G401 (cell line): ENCODE results near the gene MGST2. TPM values are rescaled to one million over a fixed set of nuclear protein-coding genes. Genes with fewer than 3 reads are reported as not detected.

ENCODE experiments used
- DNase-seq: peaks from one replicate; pipeline ENCODE4 v3.0.0-alpha.2; 2015; ENCODE audit warnings: low spot score
- in situ Hi-C: cut with HindIII; loops from 2 replicates; pipeline ENCODE4 v1.10.0; 2016; ENCODE audit warnings: low sequenced_read_pairs, mixed read lengths
- total RNA-seq: library from RNA; depleted of rRNA; stranded (reverse); fragments of >200 nt; shearing (Covaris generic); gene quantifications from 2 replicates; pipeline ENCODE4 v1.2.3, GENCODE V29; 2014

The MGST2 gene
- total RNA-seq, 1 experiment from 2014 or later: not detected

GRCh38 chr4:139641218-139641617 is 24.4 kb upstream of the MGST2 start:
- in situ Hi-C loops: no loop called here
- no peak for DNase-seq

- no peak for DNase-seq
- in situ Hi-C loops: no loop called here
These were observed 23.3 kb upstream of the MGST2 start for GRCh38 chr4:139642364-139642763.

- in situ Hi-C loops: no loop called here
- no peak for DNase-seq
These were observed 22.4 kb upstream of the MGST2 start for GRCh38 chr4:139643042-139643895.

GRCh38 chr4:139645458-139645857 is 20.2 kb upstream of the MGST2 start:
- DNase-seq: no peak
- in situ Hi-C loops: no loop called here

GRCh38 chr4:139647184-139647583 is 18.4 kb upstream of the MGST2 start:
- no peak for DNase-seq
- in situ Hi-C loops: no loop called here

GRCh38 chr4:139647952-139648351 is 17.7 kb upstream of the MGST2 start:
- in situ Hi-C loops: no loop called here
- no peak for DNase-seq

GRCh38 chr4:139651282-139652194 is 14.1 kb upstream of the MGST2 start:
- DNase-seq: peak; percentile 90
- in situ Hi-C loops: no loop called here

GRCh38 chr4:139654516-139654915 is 11.1 kb upstream of the MGST2 start:
- peak; percentile 84 for DNase-seq
- in situ Hi-C loops: no loop called here

- DNase-seq: peak; percentile 68
These were observed 10.5 kb upstream of the MGST2 start for GRCh38 chr4:139655116-139655515.

GRCh38 chr4:139656614-139657486 is 8.8 kb upstream of the MGST2 start:
- peak; percentile 84 for DNase-seq
- in situ Hi-C loops: no loop called here

More at GRCh38 chr4:139655116-139655515, 10.5 kb upstream of the MGST2 start:
- in situ Hi-C loops: no loop called here

GRCh38 chr4:139658185-139658584 is 7.4 kb upstream of the MGST2 start:
- in situ Hi-C loops: no loop called here
- no peak for DNase-seq

GRCh38 chr4:139658586-139659382 is 6.8 kb upstream of the MGST2 start:
- in situ Hi-C loops: no loop called here
- no peak for DNase-seq

GRCh38 chr4:139659735-139660424 is 5.7 kb upstream of the MGST2 start:
- DNase-seq: no peak
- in situ Hi-C loops: no loop called here

- no peak for DNase-seq
- in situ Hi-C loops: no loop called here
These were observed 5.0 kb upstream of the MGST2 start for GRCh38 chr4:139660568-139661043.

- in situ Hi-C loops: no loop called here
These were observed 2.0 kb upstream of the MGST2 start for GRCh38 chr4:139663561-139664138.

GRCh38 chr4:139664442-139664841 is 1.2 kb upstream of the MGST2 start:
- in situ Hi-C loops: no loop called here

More at GRCh38 chr4:139663561-139664138, 2.0 kb upstream of the MGST2 start:
- no peak for DNase-seq

GRCh38 chr4:139665079-139665689 is 435 bp upstream of the MGST2 start:
- DNase-seq: no peak
- in situ Hi-C loops: no loop called here

More at GRCh38 chr4:139664442-139664841, 1.2 kb upstream of the MGST2 start:
- DNase-seq: no peak
